H9 (cell line): ENCODE data around the gene ZNF628. TPM values are rescaled to one million over a fixed set of nuclear protein-coding genes. Genes with fewer than 3 reads are reported as not detected.
A peak's percentile ranks its signal among the peaks of the same experiment; 100 is the strongest.

Source experiments
- DNase-seq: peaks from one replicate; pipeline ENCODE4 v3.0.0-alpha.2; 2017
- H2AFZ ChIP-seq: one replicate; pipeline ENCODE4 v1.6.1; 2013; ENCODE audit warnings: mild to moderate bottlenecking, low read length, control low read depth, moderate library complexity
- H2AK5ac ChIP-seq: 2 replicates; pipeline ENCODE4 v1.6.1; 2013; ENCODE audit warnings: low read length, control low read depth, mixed read lengths; ENCODE audit not compliant: insufficient read length
- H2BK120ac ChIP-seq: one replicate; pipeline ENCODE4 v1.6.1; 2013; ENCODE audit warnings: low read depth, mild to moderate bottlenecking, low read length, control low read depth, inconsistent platforms; ENCODE audit not compliant: poor library complexity, severe bottlenecking
- H2BK12ac ChIP-seq: 2 replicates; pipeline ENCODE4 v1.6.1; 2013; ENCODE audit warnings: low read length, control low read depth, mixed read lengths, low read depth; ENCODE audit not compliant: insufficient read length
- H2BK15ac ChIP-seq: 2 replicates; pipeline ENCODE4 v1.6.1; 2013; ENCODE audit warnings: low read depth, low read length, control low read depth
- H2BK20ac ChIP-seq: one replicate; pipeline ENCODE4 v1.6.1; 2013; ENCODE audit warnings: low read depth, mild to moderate bottlenecking, low read length, control low read depth, inconsistent platforms; ENCODE audit not compliant: poor library complexity, severe bottlenecking
- H2BK5ac ChIP-seq: 2 replicates; pipeline ENCODE4 v1.6.1; 2013; ENCODE audit warnings: low read length, control low read depth, mixed read lengths; ENCODE audit not compliant: insufficient read length
- H3K14ac ChIP-seq: 2 replicates; pipeline ENCODE4 v1.6.1; 2013; ENCODE audit warnings: low read length, control low read depth; ENCODE audit not compliant: insufficient read depth
- H3K18ac ChIP-seq: 2 replicates; pipeline ENCODE4 v1.6.1; 2013; ENCODE audit warnings: low read depth, mild to moderate bottlenecking, mixed read lengths, low read length, control low read depth; ENCODE audit not compliant: insufficient read length
- H3K23ac ChIP-seq: 2 replicates; pipeline ENCODE4 v1.6.1; 2013; ENCODE audit warnings: low read length, control low read depth, mixed read lengths, low read depth; ENCODE audit not compliant: insufficient read length
- H3K23me2 ChIP-seq: 2 replicates; pipeline ENCODE4 v1.6.1; 2013; ENCODE audit warnings: low read depth, mild to moderate bottlenecking, mixed read lengths, low read length, control low read depth; ENCODE audit not compliant: insufficient read length, poor library complexity, severe bottlenecking
- H3K27ac ChIP-seq: 2 replicates; pipeline ENCODE4 v1.5.1; 2013; ENCODE audit warnings: low read length, control low read depth, mixed read lengths, low read depth; ENCODE audit not compliant: insufficient read length
- H3K27me3 ChIP-seq: 2 replicates; pipeline ENCODE4 v1.6.1; 2013; ENCODE audit warnings: low read length, control low read depth, inconsistent platforms; ENCODE audit not compliant: insufficient read depth
- H3K4ac ChIP-seq: 2 replicates; pipeline ENCODE4 v1.6.1; 2013; ENCODE audit warnings: low read depth, mild to moderate bottlenecking, control low read depth, inconsistent platforms, low read length, moderate library complexity
- H3K4me1 ChIP-seq: 2 replicates; pipeline ENCODE4 v1.6.1; 2013; ENCODE audit warnings: low read length, control low read depth, inconsistent platforms; ENCODE audit not compliant: insufficient read depth
- H3K4me2 ChIP-seq: 2 replicates; pipeline ENCODE4 v1.6.1; 2013; ENCODE audit warnings: low read length, control low read depth, mixed read lengths; ENCODE audit not compliant: insufficient read length, insufficient read depth
- H3K56ac ChIP-seq: 2 replicates; pipeline ENCODE4 v1.6.1; 2013; ENCODE audit warnings: low read depth, mild to moderate bottlenecking, mixed read lengths, low read length, control low read depth; ENCODE audit not compliant: insufficient read length
- H3K79me1 ChIP-seq: 2 replicates; pipeline ENCODE4 v1.6.1; 2013; ENCODE audit warnings: low read depth, mild to moderate bottlenecking, moderate library complexity, low read length, control low read depth, inconsistent platforms; ENCODE audit not compliant: insufficient read depth, poor library complexity, severe bottlenecking
- H3K79me2 ChIP-seq: 2 replicates; pipeline ENCODE4 v1.6.1; 2013; ENCODE audit warnings: low read length, control low read depth, inconsistent platforms; ENCODE audit not compliant: insufficient read depth
- H3K9ac ChIP-seq: 2 replicates; pipeline ENCODE4 v1.6.1; 2013; ENCODE audit warnings: low read length, control low read depth, mixed read lengths; ENCODE audit not compliant: insufficient read length; ENCODE audit errors: extremely low read depth
- H3K9me3 ChIP-seq: one replicate; pipeline ENCODE4 v1.6.1; 2013; ENCODE audit warnings: low read depth, low read length, inconsistent platforms; ENCODE audit not compliant: control insufficient read depth
- H3T11ph ChIP-seq: one replicate; pipeline ENCODE4 v1.6.1; 2013; ENCODE audit warnings: mild to moderate bottlenecking, low read length, control low read depth, inconsistent platforms
- H4K20me1 ChIP-seq: one replicate; pipeline ENCODE4 v1.6.1; 2013; ENCODE audit not compliant: control insufficient read depth, insufficient read length, insufficient read depth
- H4K5ac ChIP-seq: 2 replicates; pipeline ENCODE4 v1.6.1; 2013; ENCODE audit warnings: low read depth, mild to moderate bottlenecking, mixed read lengths, low read length, control low read depth; ENCODE audit not compliant: insufficient read length
- H4K8ac ChIP-seq: replicated peaks from 2 replicates; pipeline ENCODE4 v1.6.1; 2013; ENCODE audit warnings: low read length, control low read depth, mixed read lengths, low read depth; ENCODE audit not compliant: insufficient read length
- H4K91ac ChIP-seq: 2 replicates; pipeline ENCODE4 v1.6.1; 2013; ENCODE audit warnings: low read depth, mild to moderate bottlenecking, moderate library complexity, mixed read lengths, low read length, control low read depth; ENCODE audit not compliant: insufficient read length
- H3K27ac Mint-ChIP-seq, 3 experiments: 2 replicates in 2 of 3; 3 replicates in 1 of 3; pipeline ENCODE4 v1.8.0; 2020 to 2021; ENCODE audit warnings: mixed read lengths in 3 of 3, mild to moderate bottlenecking in 1 of 3, moderate library complexity in 1 of 3
- H3K27me3 Mint-ChIP-seq: 2 replicates; pipeline ENCODE4 v1.8.0; 2021; ENCODE audit warnings: low read depth, mild to moderate bottlenecking, moderate library complexity, mixed read lengths
- H3K36me3 Mint-ChIP-seq, 3 experiments: 2 replicates in 2 of 3; 3 replicates in 1 of 3; pipeline ENCODE4 v1.8.0; 2020 to 2021; ENCODE audit warnings: low read depth in 3 of 3, mixed read lengths in 3 of 3; ENCODE audit not compliant: insufficient read depth in 1 of 3
- H3K4me1 Mint-ChIP-seq, 2 experiments: 2 replicates each; pipeline ENCODE4 v1.8.0; 2020; ENCODE audit warnings: mixed read lengths in 2 of 2
- H3K4me3 Mint-ChIP-seq, 2 experiments: 2 replicates in 1 of 2; 3 replicates in 1 of 2; pipeline ENCODE4 v1.8.0; 2020 to 2021; ENCODE audit warnings: mild to moderate bottlenecking in 2 of 2, mixed read lengths in 2 of 2, moderate library complexity in 1 of 2
- H3K9me3 Mint-ChIP-seq, 2 experiments: 2 replicates in 1 of 2; 3 replicates in 1 of 2; pipeline ENCODE4 v1.8.0; 2020; ENCODE audit warnings: mild to moderate bottlenecking in 2 of 2, mixed read lengths in 2 of 2, moderate library complexity in 1 of 2
- CTCF ChIP-seq: fragments of 200-600 bp; sonication (generic); conservative IDR thresholded peaks from 3 replicates; pipeline ENCODE4 v1.8.0; 2021; ENCODE audit warnings: antibody characterized with exemption, mild to moderate bottlenecking
- WGBS: extraction: QIAGEN DNeasy Blood & Tissue Kit; methylation state at CpG from one replicate; pipeline ENCODE4 v1.1.7; 2013; ENCODE audit warnings: missing lambda C conversion rate, low lambda C conversion rate, mixed read lengths; ENCODE audit not compliant: insufficient read length; ENCODE audit errors: extremely low coverage; 5-methylcytosine and 5-hydroxymethylcytosine counted together
- total RNA-seq: library from RNA; stranded (reverse); gene quantifications from 2 replicates; pipeline ENCODE4 v1.2.1, GENCODE V29; 2021

The ZNF628 gene
- total RNA-seq, 1 experiment from 2014 or later = 16.6 TPM

- Histone ChIP-seq H3K79me1 (no peaks in the 10 kb centered on the region), H4K20me1 (no peaks in the 10 kb centered on the region), H3K18ac (peak within 1 kb of the TSS; percentile 67), H3T11ph (no peak within 1 kb of the TSS), H2BK120ac (no peak within 1 kb of the TSS), H3K79me2 (0 out of 2 replicates have a peak, but pooled peaks cover 4% of the 10 kb centered on the region), H3K56ac (no peak within 1 kb of the TSS), H2AK5ac (no peak within 1 kb of the TSS), H2BK12ac (no peak within 1 kb of the TSS), H3K9ac (no peak within 1 kb of the TSS), H3K4me2 (peak within 1 kb of the TSS; percentile 49), H2BK5ac (no peak within 1 kb of the TSS), H3K4me1 (peaks cover 5% of the 10 kb centered on the region; the same call in 1 of the 2 replicates), H4K91ac (no peak within 1 kb of the TSS), H2BK15ac (no peak within 1 kb of the TSS), H4K8ac (no peak within 1 kb of the TSS), H2BK20ac (no peak within 1 kb of the TSS), H3K27ac (no peak within 1 kb of the TSS), H3K4ac (no peak within 1 kb of the TSS; the same call in 1 of the 2 replicates), H3K23me2 (peaks cover 5% of the 10 kb centered on the region), H3K14ac (peak within 1 kb of the TSS; percentile 53; the same call in 1 of the 2 replicates), H4K5ac (no peak within 1 kb of the TSS), H3K9me3 (no peaks in the 10 kb centered on the region), H2AFZ (no peak within 1 kb of the TSS), H3K27me3 (no peaks in the 10 kb centered on the region), H3K23ac (no peak within 1 kb of the TSS)
- H3K4me1 Mint-ChIP-seq = peaks cover 19 to 34% of the 10 kb centered on the region in 2 experiments
- no peak for TF ChIP-seq CTCF
- peak within 1 kb of the TSS; percentile 84 to 90 for H3K4me3 Mint-ChIP-seq
- WGBS = no CpG with 5 or more reads among the region's 54 CpGs
- H3K36me3 Mint-ChIP-seq = peaks cover 3 to 7% (median 5%) of the 10 kb centered on the region in 3 experiments; a peak in 6 of 7 replicates
- H3K9me3 Mint-ChIP-seq = 0 out of 5 replicates have a peak, but pooled peaks cover 0 to 3% of the 10 kb centered on the region in 2 experiments
- peaks cover 12% of the 10 kb centered on the region for H3K27me3 Mint-ChIP-seq
- peak; percentile 100 for DNase-seq
- peak within 1 kb of the TSS; percentile 83 to 92 (median 89) for H3K27ac Mint-ChIP-seq
These were observed 15.0 kb upstream of the ZNF628 start, which contains the start of gene ISOC2 for GRCh38 chr19:55461259-55461973. ISOC2 (minus strand) TSS chr19:55461642; CDS start chr19:55456486, 5,156 bp downstream.
